CD4-positive, alpha-beta T cell (primary cell): ENCODE results near the gene RPS27. TPM values are rescaled to one million over a fixed set of nuclear protein-coding genes. Genes with fewer than 3 reads are reported as not detected.
A peak's percentile ranks its signal among the peaks of the same experiment; 100 is the strongest.

Source experiments
- ATAC-seq: fragments of 200-7000 bp; cut with Tn5 transposase; one replicate; pipeline ENCODE4 v1.10.0; 2022; ENCODE audit warnings: mild to moderate bottlenecking; ENCODE audit not compliant: poor library complexity
- CTCF ChIA-PET: fragments of 350-600 bp; sonication (Branson Sonifier 250); formaldehyde crosslinking; loops from one replicate; lab custom pipeline; 2021; ENCODE audit warnings: antibody characterized with exemption, inconsistent platforms; lab: Charles Lee
- POLR2A ChIA-PET: fragments of 350-600 bp; sonication (Branson Sonifier 250); formaldehyde crosslinking; loops from one replicate; lab custom pipeline; 2021; ENCODE audit warnings: antibody characterized with exemption, inconsistent platforms; lab: Charles Lee
- DNase-seq, 14 experiments: peaks; one replicate each; pipeline ENCODE4 v3.0.0-alpha.2; 2013 to 2020; ENCODE audit warnings: mixed read lengths in 2 of 14
- H3K27ac ChIP-seq, 2 donors: one replicate each; pipeline versions ENCODE4 v1.5.1 to v1.7.0; 2013; ENCODE audit warnings: low read length in 2 of 2, low read depth in 1 of 2, mild to moderate bottlenecking in 1 of 2
- H3K27me3 ChIP-seq, 2 experiments: 1 replicate in 1 of 2; 2 replicates in 1 of 2; pipeline versions ENCODE4 v1.6.1 to v1.7.0; 2013; ENCODE audit warnings: low read length in 2 of 2, control low read depth in 1 of 2, mild to moderate bottlenecking in 1 of 2, moderate library complexity in 1 of 2; ENCODE audit not compliant: insufficient read depth in 2 of 2, control insufficient read depth in 1 of 2
- H3K36me3 ChIP-seq: one replicate; pipeline ENCODE4 v1.6.1; 2013; ENCODE audit warnings: low read length, control low read depth; ENCODE audit not compliant: insufficient read depth
- H3K4me1 ChIP-seq: one replicate; pipeline ENCODE4 v1.6.1; 2013; ENCODE audit warnings: low read length, control low read depth; ENCODE audit not compliant: insufficient read depth
- H3K4me3 ChIP-seq: one replicate; pipeline ENCODE4 v1.5.1; 2013; ENCODE audit warnings: mild to moderate bottlenecking, low read length, moderate library complexity
- H3K9me3 ChIP-seq, 2 experiments: 1 replicate in 1 of 2; 2 replicates in 1 of 2; pipeline versions ENCODE4 v1.6.1 to v1.7.0; 2013; ENCODE audit warnings: low read length in 2 of 2, mild to moderate bottlenecking in 2 of 2, control low read depth in 1 of 2, moderate library complexity in 1 of 2; ENCODE audit not compliant: control insufficient read depth in 1 of 2, insufficient read depth in 1 of 2
- H3K27ac Mint-ChIP-seq: one replicate; pipeline ENCODE4 v1.8.0; 2020; ENCODE audit warnings: mixed read lengths
- H3K27me3 Mint-ChIP-seq: one replicate; pipeline ENCODE4 v1.8.0; 2021; ENCODE audit warnings: mixed read lengths
- H3K36me3 Mint-ChIP-seq: one replicate; pipeline ENCODE4 v1.8.0; 2021; ENCODE audit warnings: low read depth, mixed read lengths
- H3K4me1 Mint-ChIP-seq: one replicate; pipeline ENCODE4 v1.8.0; 2021; ENCODE audit warnings: low read depth, mixed read lengths
- H3K4me3 Mint-ChIP-seq: one replicate; pipeline ENCODE4 v1.8.0; 2020; ENCODE audit warnings: mild to moderate bottlenecking, mixed read lengths
- H3K9me3 Mint-ChIP-seq: one replicate; pipeline ENCODE4 v1.8.0; 2020; ENCODE audit warnings: mixed read lengths
- CTCF ChIP-seq: fragments of 200-600 bp; IDR thresholded peaks from one replicate; pipeline ENCODE4 v1.8.0; 2022; ENCODE audit warnings: antibody characterized with exemption, mild to moderate bottlenecking
- intact Hi-C, 2 experiments: fragments of 100-400 bp; cut with DNase I in 1 of 2; cut with micrococcal nuclease in 1 of 2; formaldehyde crosslinking; loops; one replicate each; pipeline versions ENCODE4 v1.15.1 to v1.9.0; 2023 to 2025; cut with DNase I, micrococcal nuclease
- total RNA-seq, 174 experiments: library from RNA in 2 of 174; stranded (reverse) in 2 of 174; gene quantifications; one replicate each; pipeline ENCODE4 v1.2.3 and lab custom pipeline; 2021 to 2026

RPS27 gene
- total RNA-seq, 2 experiments from 2014 or later = 7,636 to 8,442 TPM

DNA sequence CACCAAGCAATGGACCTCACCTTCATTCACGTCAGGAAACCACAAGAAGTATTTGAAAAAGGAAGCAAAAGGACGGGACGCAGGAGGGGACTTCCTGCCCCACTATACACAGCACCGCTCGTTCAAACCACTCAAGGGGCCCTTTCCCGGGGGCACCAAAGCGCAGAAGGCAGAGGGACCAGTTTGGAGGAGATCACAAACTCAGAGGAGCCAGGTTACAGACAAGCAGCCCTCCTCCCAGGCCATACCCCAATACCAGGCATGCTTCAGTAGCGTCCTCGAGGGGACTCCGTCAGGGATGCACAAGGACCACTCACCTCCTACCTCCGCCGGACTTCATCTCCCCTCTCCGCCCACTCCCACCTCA is 32.8 kb upstream of the RPS27 start:
- H3K9me3 Mint-ChIP-seq = no peaks in the 10 kb centered on the region
- H3K27ac ChIP-seq = peak overlapping the region; percentile 89 to 91
- no peaks in the 10 kb centered on the region for H3K9me3 ChIP-seq
- ChIA-PET CTCF (interaction anchor here (0.6 to 3.9 kb wide), 5 partner anchors 9 to 148 kb away, joined by 3 to 31 read pairs (median 15); partner anchors contain the start of genes CREB3L4, DENND4B, JTB and RAB13), POLR2A (interaction anchor here (0.6 to 5.0 kb wide), 13 partner anchors 9 to 182 kb away, joined by 3 to 85 read pairs (median 4); partner anchors contain the start of genes CREB3L4, DENND4B, GATAD2B and JTB)
- TF ChIP-seq CTCF = no peak
- peaks cover 45% of the 10 kb centered on the region for H3K36me3 Mint-ChIP-seq
- peak overlapping the region; percentile 94 for H3K4me3 Mint-ChIP-seq
- no peaks in the 10 kb centered on the region for H3K27me3 ChIP-seq
- intact Hi-C loops = loop anchor here (1.0 to 5.0 kb wide), 8 partner anchors 10 to 35 kb away; partner anchors contain the start of genes JTB (in 2 of the 2), RPS27 (in 2 of the 2), CREB3L4 (in 1 of the 2) and DENND4B (in 1 of the 2)
- DNase-seq = peak in 9 of 14 experiments; percentile 23 to 80 (median 41)
- no peaks in the 10 kb centered on the region for H3K27me3 Mint-ChIP-seq
- H3K4me1 ChIP-seq = peaks cover 60% of the 10 kb centered on the region
- peak overlapping the region; percentile 75 for H3K4me3 ChIP-seq
- peaks cover 22% of the 10 kb centered on the region for H3K36me3 ChIP-seq
- H3K4me1 Mint-ChIP-seq = peaks cover 64% of the 10 kb centered on the region
- peak overlapping the region; percentile 89 for H3K27ac Mint-ChIP-seq
- peak; percentile 6 for ATAC-seq

- H3K9me3 ChIP-seq = no peaks in the 10 kb centered on the region
- peak within 1 kb of the TSS; percentile 75 for H3K4me3 ChIP-seq
- peaks cover 65% of the 10 kb centered on the region for H3K4me1 ChIP-seq
- H3K27ac Mint-ChIP-seq = peak within 1 kb of the TSS; percentile 89
- H3K36me3 Mint-ChIP-seq = peaks cover 43% of the 10 kb centered on the region
- peak within 1 kb of the TSS; percentile 94 for H3K4me3 Mint-ChIP-seq
- TF ChIP-seq CTCF = no peak
- intact Hi-C loops = loop anchor here (1.0 to 5.0 kb wide), 8 partner anchors 9 to 36 kb away; partner anchors contain the start of genes JTB (in 2 of the 2), RPS27 (in 2 of the 2), CREB3L4 (in 1 of the 2) and DENND4B (in 1 of the 2)
- no peaks in the 10 kb centered on the region for H3K27me3 Mint-ChIP-seq
- no peaks in the 10 kb centered on the region for H3K9me3 Mint-ChIP-seq
- ChIA-PET POLR2A (interaction anchor here (0.6 to 5.0 kb wide), 17 partner anchors 9 to 182 kb away, joined by 3 to 85 read pairs (median 4); partner anchors contain the start of genes CREB3L4, DENND4B, GATAD2B and JTB), CTCF (interaction anchor here (0.6 to 3.9 kb wide), 5 partner anchors 9 to 149 kb away, joined by 3 to 31 read pairs (median 15); partner anchors contain the start of genes CREB3L4, DENND4B, JTB and RAB13)
- ATAC-seq (peak; percentile 88), DNase-seq (peak; percentile 93 to 99 (median 97))
- H3K27ac ChIP-seq = peak within 1 kb of the TSS; percentile 89 to 91
- H3K4me1 Mint-ChIP-seq = peaks cover 68% of the 10 kb centered on the region
- H3K36me3 ChIP-seq = peaks cover 17% of the 10 kb centered on the region
- H3K27me3 ChIP-seq = no peaks in the 10 kb centered on the region
Measured at GRCh38 chr1:153958111-153958960, 32.2 kb upstream of the RPS27 start, which contains the start of gene CRTC2. TSS of gene CRTC2 (minus strand) at chr1:153958612. CDS start at chr1:153958497, 115 bp downstream.

DNA sequence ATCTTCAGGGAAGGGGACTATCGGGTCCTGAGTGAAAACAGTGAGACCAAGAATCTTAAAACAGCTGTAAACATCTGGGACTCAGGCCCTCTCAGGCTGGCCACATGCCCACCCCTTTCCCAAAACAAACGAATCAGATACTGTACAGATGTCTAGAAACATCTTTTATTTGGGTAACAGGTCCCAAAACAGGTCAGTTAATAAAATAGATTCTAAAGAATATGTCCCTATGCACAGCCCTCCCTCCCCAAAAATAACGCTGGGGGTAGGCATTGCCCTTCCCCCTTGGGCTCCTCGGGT is 31.7 kb upstream of the RPS27 start:
- Histone ChIP-seq H3K4me1 (peaks cover 68% of the 10 kb centered on the region), H3K36me3 (peaks cover 11% of the 10 kb centered on the region), H3K9me3 (no peaks in the 10 kb centered on the region), H3K4me3 (no peak overlapping the region), H3K27me3 (no peaks in the 10 kb centered on the region), H3K27ac (peak overlapping the region in 1 of 2 donors; percentile 68)
- peaks cover 68% of the 10 kb centered on the region for H3K4me1 Mint-ChIP-seq
- no peaks in the 10 kb centered on the region for H3K27me3 Mint-ChIP-seq
- H3K27ac Mint-ChIP-seq = peak overlapping the region; percentile 89
- peaks cover 42% of the 10 kb centered on the region for H3K36me3 Mint-ChIP-seq
- no peak for ATAC-seq
- no peak for DNase-seq
- intact Hi-C loops = loop anchor here (1.0 to 5.0 kb wide), 8 partner anchors 8 to 37 kb away; partner anchors contain the start of genes JTB (in 2 of the 2), RPS27 (in 2 of the 2), CREB3L4 (in 1 of the 2) and DENND4B (in 1 of the 2)
- TF ChIP-seq CTCF = no peak
- CTCF ChIA-PET = interaction anchor here (1.7 to 3.9 kb wide), 4 partner anchors 8 to 28 kb away, joined by 3 to 31 read pairs (median 22); partner anchors contain the start of genes CREB3L4, DENND4B, JTB and RAB13
- peak overlapping the region; percentile 94 for H3K4me3 Mint-ChIP-seq
- POLR2A ChIA-PET = interaction anchor here (0.6 to 5.0 kb wide), 12 partner anchors 9 to 183 kb away, joined by 3 to 85 read pairs (median 4); partner anchors contain the start of genes CREB3L4, DENND4B, GATAD2B and JTB
- H3K9me3 Mint-ChIP-seq = no peaks in the 10 kb centered on the region
